SK-N-MC (cell line): ENCODE data around the gene NRTN.

Experiments
- EZH2 ChIP-seq: fragments of 200-600 bp; sonication (generic); IDR thresholded peaks from one replicate; pipeline ENCODE4 v1.6.1; 2017; ENCODE audit warnings: antibody characterized with exemption
- FOXP2 ChIP-seq: optimal IDR thresholded peaks from 2 replicates; pipeline ENCODE3; 2011; ENCODE audit warnings: mild to moderate bottlenecking, moderate library complexity; ENCODE audit not compliant: insufficient read depth; ENCODE audit errors: extremely low read length, control extremely low read depth
- POLR2AphosphoS5 ChIP-seq: IDR thresholded peaks from 2 replicates; pipeline ENCODE4 v1.6.1; 2012; ENCODE audit warnings: mild to moderate bottlenecking, low read depth, low read length, borderline replicate concordance

- no peak for TF ChIP-seq EZH2
- no peak for TF ChIP-seq POLR2AphosphoS5
- no peak for TF ChIP-seq FOXP2
Observed at GRCh38 chr19:5798244-5798643, 6.6 kb upstream of the NRTN start.
